Measurements from ENCODE around the gene RABGAP1L. TPM values are rescaled to one million over a fixed set of nuclear protein-coding genes. Genes with fewer than 3 reads are reported as not detected.

Gene RABGAP1L
- total and polyA plus RNA-seq, 4 donors, result 4.8 to 53.5 (median 18.8) TPM

- DNase-seq (ENCODE audit: low spot score), result no peak
- 89% methylated on average over 1 of the region's 1 CpG for WGBS
- Histone ChIP-seq H3K4me1 (ENCODE audit: control insufficient read depth in 4 of 4, insufficient read depth in 4 of 4, low read length in 3 of 4) (no peaks in the 10 kb centered on the region), H3K27ac (ENCODE audit: low read depth in 1 of 2, low read length in 2 of 2) (no peak overlapping the region), H3K4me3 (ENCODE audit: low read depth in 1 of 3, low read length in 3 of 3) (no peak overlapping the region), H3K9me3 (ENCODE audit: control insufficient read depth in 4 of 4, low read length in 3 of 4) (no peaks in the 10 kb centered on the region), H3K36me3 (ENCODE audit: control insufficient read depth in 4 of 4, insufficient read depth in 3 of 4, low read depth in 1 of 4, low read length in 3 of 4) (no peaks in the 10 kb centered on the region), H3K9ac (ENCODE audit: low read depth in 1 of 2, low read length in 2 of 2) (no peak overlapping the region), H3K27me3 (ENCODE audit: control insufficient read depth in 4 of 4, insufficient read depth in 4 of 4, low read length in 3 of 4) (no peaks in the 10 kb centered on the region)
- TF ChIP-seq FOXA1 (IDR thresholded peaks at IDR 0.05), result no peak
Observed at GRCh38 chr1:174920093-174920492, 760.8 kb downstream of the RABGAP1L start.

- TF ChIP-seq SP1 (IDR thresholded peaks at IDR 0.05) (no peak), ZBTB33 (IDR thresholded peaks at IDR 0.05) (no peak), NR2F2 (IDR thresholded peaks at IDR 0.05) (no peak), REST (IDR thresholded peaks at IDR 0.05) (no peak), HNF4A (conservative IDR thresholded peaks at IDR 0.05) (no peak), EGR1 (IDR thresholded peaks at IDR 0.05; ENCODE audit: low read depth in 2 of 2) (no peak), CTCF (IDR thresholded peaks at IDR 0.05; ENCODE audit: low read depth, low read length, missing input control) (no peak), ATF3 (IDR thresholded peaks at IDR 0.05) (no peak), JUND (IDR thresholded peaks at IDR 0.05) (no peak), MAX (IDR thresholded peaks at IDR 0.05) (no peak), TAF1 (conservative IDR thresholded peaks at IDR 0.05) (no peak), FOXA2 (IDR thresholded peaks at IDR 0.05) (no peak), HNF4G (IDR thresholded peaks at IDR 0.05) (no peak), FOXA1 (IDR thresholded peaks at IDR 0.05) (no peak), RXRA (IDR thresholded peaks at IDR 0.05) (no peak), GABPA (IDR thresholded peaks at IDR 0.05 in 1 of 2, conservative IDR thresholded peaks at IDR 0.05 in 1 of 2) (no peak)
- H3K4me1 ChIP-seq (ENCODE audit: control insufficient read depth in 4 of 4, insufficient read depth in 4 of 4, low read length in 3 of 4), result no peaks in the 10 kb centered on the region
- no peaks in the 10 kb centered on the region for H3K27me3 ChIP-seq (ENCODE audit: control insufficient read depth in 4 of 4, insufficient read depth in 4 of 4, low read length in 3 of 4)
Observed at GRCh38 chr1:174922121-174922520, 762.8 kb downstream of the RABGAP1L start.

More at GRCh38 chr1:174922121-174922520, 762.8 kb downstream of the RABGAP1L start:
- Histone ChIP-seq H3K9ac (ENCODE audit: low read depth in 1 of 2, low read length in 2 of 2) (no peak overlapping the region), H3K9me3 (ENCODE audit: control insufficient read depth in 4 of 4, low read length in 3 of 4) (no peaks in the 10 kb centered on the region), H3K4me3 (ENCODE audit: low read depth in 1 of 3, low read length in 3 of 3) (no peak overlapping the region), H3K27ac (ENCODE audit: low read depth in 1 of 2, low read length in 2 of 2) (no peak overlapping the region), H3K36me3 (ENCODE audit: control insufficient read depth in 4 of 4, insufficient read depth in 3 of 4, low read depth in 1 of 4, low read length in 3 of 4) (no peaks in the 10 kb centered on the region)
- no peak for DNase-seq (ENCODE audit: low spot score)
- WGBS, result 98% methylated on average over 5 of the region's 5 CpGs

All from liver (tissue), 9 donors.